NCI-H2107 (cell line): Measurements from ENCODE around the gene CTNND2.

Experiments used
- DNase-seq: peaks from one replicate; lab custom pipeline; 2025; lab: John Stamatoyannopoulos, UW

The CTNND2 gene

DNA sequence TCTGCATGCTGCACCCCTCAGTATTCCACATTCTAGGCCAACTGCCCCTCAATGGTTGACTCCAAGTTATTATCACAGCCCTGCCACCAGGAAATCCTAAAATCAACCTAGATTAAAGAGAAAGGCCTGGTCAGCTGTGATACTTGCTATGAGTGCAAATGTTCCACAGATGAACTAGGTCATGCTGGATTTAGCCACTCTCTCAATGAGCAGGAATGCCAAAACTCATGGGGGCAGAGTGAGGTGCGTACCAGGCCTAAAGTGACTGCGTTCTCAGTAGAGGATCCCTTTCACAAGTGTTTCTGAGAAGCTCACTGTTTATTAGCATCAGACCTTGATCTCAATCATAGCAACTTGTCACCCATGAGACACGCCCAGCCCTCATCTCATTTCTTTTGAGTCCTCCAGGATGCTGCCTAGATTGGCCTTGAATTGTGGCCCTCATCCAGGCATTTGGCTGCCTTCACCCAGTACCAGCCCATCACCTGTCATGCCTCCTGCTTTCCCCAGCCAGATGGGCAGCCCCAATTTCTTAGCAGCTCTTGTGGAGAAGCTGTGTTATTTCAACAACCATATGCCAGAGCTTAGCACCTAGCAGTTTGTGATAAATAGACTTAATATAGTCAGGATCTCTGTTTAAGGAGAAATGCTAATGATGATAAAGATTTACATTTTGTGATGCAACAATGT, 383.9 kb downstream of the CTNND2 start:
- DNase-seq, result no peak

DNA sequence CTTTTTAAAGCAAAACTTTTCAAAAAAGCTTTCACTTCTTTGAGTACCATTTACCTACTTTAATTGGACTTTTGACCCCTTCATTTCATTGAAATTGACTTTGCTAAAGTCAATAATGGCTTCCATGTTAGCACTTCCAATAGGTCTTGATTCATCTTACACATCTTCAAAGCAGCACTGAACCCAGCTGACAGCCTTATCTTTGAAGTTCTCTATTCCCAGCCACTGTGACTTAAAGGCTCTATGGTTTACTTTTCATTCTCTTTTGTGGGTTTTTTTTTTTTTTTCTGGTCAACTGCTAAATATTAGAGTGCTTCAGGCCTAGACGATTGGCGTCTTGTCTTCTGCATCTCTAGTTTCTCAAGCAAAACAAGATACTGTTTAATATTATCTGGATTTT, 385.0 kb downstream of the CTNND2 start:
- no peak for DNase-seq

DNA sequence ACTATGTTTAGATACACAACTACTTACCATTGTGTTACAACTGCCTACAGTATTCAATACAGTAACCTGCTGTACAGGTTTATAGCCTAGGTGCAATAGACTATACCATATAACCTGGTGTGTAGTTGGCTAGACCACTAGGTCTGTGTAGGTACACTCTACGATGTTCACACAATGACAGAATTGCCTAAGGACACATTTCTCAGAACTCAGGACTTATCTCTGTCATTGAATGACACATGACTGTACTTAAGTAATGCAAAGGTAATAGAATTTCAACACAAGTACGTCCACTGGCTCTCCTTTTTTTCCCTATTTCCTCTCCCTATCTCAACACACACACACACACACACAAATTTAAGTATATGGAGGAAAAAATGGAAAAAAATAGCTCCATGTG, 385.6 kb downstream of the CTNND2 start:
- DNase-seq, result no peak

DNA sequence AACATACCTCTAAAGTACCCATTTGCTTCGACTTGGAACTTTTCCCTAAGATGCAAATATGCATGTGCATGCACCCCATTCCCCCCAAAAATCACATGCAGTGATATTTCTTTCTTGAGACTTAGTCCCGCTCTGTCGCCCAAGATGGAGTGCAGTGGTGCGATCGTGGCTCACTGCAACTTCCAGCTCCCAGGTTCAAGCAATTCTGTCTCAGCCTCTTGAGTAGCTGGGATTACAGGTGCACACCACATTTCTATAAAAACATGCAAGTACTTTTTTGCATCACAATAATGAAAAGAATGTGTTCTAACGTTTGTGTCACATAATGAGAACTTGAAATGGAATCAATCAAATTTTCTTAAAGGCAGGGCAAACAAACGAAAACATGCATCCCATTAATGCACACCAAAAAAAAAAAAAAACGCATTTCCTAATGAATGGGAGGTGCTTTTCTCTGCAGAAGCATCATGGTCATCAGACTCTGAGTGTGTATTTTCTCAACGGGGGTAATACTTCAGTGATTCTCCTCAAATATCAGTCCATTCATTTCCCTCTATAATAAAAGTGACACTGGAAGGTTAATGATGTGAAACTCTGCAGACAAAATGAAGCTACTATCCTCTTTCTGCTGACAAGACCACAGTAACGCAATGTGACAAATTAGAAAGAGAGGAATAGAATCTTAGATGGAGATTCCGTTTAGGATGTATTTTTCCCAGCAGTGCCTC, 389.4 kb downstream of the CTNND2 start:
- DNase-seq, result no peak

DNA sequence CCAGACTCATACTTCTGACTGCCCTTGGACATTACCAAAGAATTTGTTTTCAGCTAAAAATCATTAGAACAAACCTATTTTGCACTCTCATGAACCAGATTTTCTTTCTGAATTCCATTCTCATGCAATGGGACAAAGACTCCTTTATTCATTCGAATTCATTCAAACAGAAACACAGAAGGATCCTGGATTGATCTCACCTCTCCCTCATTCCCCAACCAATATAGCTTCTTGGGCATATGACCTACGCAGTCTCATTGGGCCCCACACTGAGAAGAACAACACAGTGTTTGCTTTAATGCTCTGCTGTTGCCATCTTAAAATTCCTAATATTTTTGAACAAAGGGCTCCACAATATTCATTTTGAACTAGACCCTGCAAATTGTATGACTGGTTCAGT, 392.4 kb downstream of the CTNND2 start:
- no peak for DNase-seq

DNA sequence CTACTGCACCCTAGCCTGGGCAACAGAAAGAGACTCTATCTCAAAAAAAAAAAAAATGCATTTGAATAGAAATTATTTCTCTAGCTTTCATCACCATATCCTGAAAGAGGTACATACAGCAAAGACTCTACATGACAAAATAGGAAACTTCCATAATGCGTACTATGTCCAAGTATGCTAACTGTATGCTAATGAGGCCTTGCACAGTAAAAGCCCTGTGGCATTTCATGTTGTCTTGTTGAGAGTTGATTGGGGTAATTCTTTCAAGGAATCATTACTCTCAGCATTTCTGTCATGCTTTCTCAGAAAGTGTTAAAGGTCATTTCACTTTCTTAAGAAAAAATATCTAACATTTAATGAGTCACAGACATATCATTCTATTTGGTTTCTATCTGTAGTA, 393.4 kb downstream of the CTNND2 start:
- no peak for DNase-seq

DNA sequence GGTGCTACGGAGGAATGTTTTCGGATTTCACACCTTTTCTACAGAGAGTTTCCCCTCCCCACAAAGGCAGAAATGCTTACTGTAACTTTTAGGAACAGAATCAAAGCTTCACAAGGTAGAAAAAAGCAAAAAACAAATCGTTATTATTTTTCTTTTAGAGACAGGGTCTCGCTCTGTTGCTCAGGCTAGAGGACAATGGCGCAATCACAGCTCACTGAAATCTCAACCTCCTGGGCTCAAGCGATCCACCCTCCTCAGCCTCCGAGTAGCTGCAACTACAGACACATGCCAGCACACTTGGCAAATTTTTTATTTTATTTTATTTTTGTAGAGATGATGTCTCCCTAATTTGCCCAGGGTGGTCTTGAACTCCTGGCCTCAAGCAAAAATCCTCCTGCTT, 394.5 kb downstream of the CTNND2 start:
- no peak for DNase-seq

DNA sequence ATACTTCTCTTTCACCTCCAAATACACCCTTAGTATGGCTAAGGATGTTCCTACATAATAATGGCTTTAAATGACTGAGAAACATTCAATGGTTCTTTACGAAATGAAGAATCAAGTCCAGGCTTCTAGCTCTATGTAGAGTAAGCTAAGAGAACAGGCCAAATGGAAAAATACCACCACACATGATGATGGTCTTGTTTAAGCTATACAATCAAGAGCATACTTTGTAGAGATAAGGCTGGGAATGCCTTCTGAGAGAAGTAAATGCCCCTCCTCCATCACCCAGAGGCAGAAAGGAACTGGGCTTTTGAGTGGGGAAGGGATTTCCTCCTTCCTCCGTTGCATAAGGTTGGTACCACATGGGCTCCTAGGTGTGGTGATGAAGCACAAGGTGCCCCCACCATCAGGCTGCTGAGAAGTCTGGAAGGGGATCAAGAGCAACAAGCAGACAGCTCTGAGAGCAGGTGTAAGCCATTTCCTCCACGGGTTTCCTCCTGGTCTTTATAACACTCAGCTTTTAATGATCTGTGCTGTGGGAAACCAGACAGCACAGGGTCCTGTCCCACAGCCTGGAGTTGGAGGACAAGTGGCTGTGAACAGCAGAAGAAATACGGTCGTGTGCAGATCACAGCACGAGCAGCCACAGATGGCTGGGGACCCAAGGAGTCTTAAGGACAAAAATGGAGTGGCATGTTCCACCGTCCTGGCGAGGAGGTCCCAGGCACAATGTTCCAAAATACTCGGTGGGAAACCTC, 396.9 kb downstream of the CTNND2 start:
- no peak for DNase-seq

DNA sequence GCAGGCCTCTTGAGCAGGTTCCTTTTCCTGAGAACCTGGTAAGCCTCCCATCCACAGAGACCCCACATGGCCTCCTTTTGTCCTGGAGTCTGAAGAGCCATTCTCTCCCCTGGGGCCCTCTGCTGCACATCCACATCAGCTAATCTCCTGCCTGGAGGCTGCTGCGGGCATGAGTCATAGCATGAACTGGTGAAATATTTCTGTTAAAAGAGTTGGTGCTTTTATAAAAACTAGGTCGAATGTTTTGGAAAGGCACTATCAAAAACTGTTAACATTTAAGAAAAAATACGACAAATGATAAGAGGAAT, 399.4 kb downstream of the CTNND2 start:
- DNase-seq, result no peak

DNA sequence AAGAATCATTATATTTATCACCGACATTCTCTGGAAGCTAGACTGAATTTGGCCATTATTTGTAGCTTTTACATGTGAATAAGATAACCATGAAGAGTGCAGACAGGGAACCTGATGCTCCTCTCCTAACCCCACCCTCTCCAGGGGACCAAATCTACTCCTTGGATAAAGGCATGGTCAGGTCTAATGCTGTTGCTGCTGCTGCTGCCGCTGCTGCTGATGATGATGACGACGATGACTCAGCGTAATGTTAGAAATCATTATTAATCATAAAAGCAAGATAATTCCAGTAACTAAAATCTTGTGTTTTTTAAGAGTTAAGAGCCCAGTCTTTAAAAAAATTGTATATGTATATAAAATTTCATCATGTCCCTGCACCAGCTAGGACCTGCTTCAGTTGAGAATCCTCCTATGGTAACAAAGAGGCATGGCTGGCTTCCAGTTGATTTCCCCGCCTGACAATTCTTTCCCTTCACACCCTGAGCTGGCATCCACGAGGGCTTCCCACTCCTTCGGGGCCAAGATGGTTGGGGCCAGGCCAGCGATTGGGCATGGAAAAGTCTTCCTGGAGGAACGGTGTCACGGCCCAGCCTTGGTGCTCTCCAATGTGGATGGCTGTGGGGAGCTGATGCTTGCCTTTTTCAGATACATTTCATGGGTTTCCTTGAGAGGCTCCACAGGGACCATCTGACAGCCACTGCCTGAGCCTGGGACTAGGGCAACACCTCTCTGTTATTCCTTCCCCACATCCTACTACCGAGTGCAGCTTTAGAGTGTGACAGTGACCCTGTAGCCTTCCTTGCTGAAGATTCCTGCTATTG, 400.0 kb downstream of the CTNND2 start:
- DNase-seq, result no peak

DNA sequence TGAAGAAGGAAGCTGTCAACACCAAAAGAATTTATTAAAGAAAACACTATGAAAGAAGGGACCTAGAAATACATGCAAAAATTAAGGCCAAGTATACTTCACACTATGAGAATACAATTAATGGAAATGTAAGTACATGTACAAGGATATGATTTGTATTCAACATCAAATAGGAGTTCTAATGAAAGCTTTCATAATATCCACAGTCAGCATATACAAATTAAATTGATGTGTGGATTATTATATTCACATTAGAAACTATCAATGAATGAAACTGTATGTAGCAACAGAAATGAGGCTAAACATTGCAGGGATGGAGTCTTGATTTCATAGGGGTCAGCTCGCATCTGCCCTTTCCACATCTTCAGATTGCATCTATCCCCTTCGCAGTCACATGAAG, 401.5 kb downstream of the CTNND2 start:
- no peak for DNase-seq

DNA sequence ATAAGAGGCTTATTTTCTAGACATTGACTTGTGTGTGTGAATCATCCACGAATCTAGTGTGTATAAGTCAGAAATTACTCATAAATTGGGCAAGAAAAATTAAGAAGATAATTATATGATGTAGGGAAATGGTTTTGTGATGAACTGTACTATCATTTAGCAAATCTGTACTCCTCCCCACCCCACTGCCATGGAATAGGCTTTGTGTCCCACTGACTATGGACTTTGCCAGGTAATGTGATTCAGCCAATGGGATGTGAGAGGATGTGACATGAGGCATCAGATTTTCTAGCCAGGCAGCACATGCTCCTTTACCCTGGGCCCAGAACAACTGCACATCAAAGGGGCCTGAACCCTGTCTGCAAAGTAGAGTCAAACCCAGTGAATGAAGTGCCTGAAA, 406.6 kb downstream of the CTNND2 start:
- no peak for DNase-seq

DNA sequence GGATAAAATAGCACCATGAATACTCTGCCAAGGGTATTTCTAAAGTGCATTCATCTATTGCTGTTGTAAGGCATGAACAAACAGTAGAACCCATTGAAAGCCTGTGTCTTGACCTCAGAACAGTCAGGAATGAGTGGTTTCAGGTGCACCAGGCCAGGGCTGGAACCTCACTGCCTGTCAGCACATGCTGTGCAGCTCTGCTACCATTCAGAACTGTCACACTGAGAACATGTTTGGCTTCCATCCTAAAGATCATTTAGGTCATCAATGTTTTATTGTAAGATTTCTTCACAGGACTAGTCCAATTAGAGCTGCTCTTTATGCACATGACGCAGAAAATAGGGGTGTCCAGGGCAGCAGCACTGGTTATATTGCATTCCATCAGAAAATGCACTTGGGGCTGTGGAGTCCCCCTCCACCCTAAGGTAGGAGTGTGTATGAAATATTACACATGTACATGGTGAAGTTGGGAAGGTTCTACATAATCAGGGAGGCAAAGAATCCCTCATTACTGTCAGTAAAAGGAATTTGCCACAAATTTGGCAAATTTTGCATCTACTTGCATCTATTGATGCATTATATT, 408.0 kb downstream of the CTNND2 start:
- no peak for DNase-seq

DNA sequence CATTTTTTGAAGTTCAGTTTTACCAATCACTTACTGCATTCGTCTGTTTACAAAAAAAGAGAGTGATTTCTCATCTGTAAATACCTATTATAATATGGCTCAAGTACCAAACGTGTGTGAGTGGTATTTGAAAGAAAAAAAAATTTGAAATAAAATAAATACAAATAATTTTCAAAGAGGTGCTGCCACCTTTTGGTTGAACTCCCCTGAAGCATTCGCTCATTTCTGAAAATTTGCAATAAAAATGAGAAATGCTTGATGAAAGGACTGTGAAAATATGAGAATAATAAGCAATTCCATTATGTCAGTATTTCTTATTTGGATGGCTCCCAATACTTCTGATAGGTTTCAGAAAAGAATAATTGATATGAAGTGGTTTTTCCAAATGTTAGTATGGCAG, 409.9 kb downstream of the CTNND2 start:
- DNase-seq, result no peak

DNA sequence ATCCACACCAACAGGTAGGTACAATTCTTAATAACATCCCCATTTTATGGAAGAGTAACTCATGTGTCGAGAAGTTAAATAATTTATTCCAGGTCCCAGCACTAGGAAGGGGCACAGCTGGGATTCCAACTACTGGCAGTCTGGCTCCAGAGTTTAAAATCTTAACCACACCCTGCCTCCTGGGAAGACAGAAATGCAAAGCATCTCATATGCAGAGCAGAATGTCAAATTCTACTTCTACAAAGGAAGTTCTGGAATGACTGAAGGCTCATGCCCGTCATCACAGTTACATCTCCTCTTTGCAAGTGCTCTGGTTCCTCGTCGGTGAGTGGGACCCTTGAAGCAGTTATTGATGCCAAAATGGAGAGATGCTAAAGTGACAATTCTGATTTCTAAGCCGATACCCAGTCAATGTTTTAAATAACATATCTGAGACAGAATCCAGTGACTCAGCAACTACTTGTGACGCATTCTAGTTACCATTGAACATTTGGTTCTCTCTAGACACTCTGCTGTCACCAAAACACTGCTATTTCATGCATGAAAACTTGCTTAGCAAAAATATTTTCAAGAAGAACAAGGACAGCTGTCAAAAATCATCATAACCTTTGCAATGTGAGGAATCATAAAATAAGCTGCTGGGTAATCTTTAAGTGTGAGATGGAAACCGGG, 412.7 kb downstream of the CTNND2 start:
- no peak for DNase-seq

DNA sequence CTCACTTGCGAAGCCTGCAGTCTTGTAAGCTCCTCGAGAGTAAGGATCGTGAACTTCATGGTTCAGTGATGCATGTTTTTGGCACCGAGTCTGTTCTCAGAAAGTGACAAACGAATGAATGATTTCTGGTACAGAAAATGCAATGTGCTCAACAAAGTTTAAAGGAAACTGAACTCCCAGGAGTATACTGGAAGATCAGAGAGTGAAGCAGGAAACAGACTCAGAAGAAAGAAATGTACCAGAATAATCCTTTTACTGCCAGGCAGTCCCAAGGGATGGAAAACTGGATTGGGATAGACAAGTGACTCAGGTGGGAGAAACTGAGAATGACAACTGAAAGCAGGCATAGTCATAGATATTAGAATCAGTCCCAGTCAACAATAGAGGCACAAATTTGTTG, 420.6 kb downstream of the CTNND2 start:
- no peak for DNase-seq

DNA sequence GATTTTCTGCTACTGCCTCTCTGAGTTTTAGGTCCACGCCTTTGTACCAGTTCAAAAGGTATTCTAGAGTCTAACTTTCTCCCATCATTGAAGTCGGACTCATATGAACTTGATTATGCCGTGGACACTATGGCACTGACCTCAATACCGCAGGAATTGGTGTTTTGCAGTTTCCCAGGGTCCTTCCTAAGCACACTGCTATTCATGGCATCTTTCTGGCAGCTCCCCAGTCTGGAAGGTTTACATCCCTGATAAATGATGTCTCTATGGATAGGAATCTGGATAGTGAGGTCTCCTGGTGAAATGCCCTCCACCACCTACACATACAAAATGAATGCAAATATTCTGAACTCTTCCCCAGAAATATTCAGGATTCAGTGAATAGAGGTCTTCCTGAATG, 422.2 kb downstream of the CTNND2 start:
- DNase-seq, result no peak

DNA sequence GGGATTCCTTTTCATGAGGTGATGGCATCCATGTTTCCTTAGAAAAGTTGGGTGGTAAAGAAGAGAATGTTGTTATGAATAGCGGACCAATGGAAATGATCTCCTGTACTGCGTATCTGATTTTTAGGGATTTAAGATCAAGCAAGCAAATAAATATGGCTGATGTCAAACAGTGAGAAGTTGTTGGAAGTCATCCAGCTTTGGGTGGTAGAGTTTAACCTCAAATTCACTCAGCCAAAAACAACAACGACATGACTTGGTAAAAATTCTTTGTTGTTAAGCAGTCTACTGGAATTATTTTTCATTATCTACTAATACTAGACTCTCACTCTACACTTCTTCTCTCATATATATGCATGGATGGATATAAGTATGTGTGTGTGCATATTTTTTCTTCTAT, 426.5 kb downstream of the CTNND2 start:
- no peak for DNase-seq

DNA sequence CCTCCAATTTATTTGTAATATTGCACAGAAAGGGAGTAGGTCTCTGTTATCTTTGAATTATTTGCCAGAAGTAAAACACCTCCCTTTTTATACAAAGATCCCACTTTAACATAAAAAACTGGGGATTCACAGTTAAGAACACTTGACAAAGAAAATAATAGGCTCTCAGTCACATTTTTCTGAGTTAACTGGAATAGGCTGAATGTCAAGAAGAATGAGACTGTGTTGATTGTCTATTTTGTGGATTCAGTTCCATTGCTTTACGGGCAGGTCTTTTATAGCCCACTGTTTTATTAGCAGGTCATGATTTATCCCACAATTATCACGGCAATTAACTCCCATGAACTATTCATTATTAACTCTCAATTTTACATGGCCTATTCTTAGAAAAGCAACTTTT, 427.4 kb downstream of the CTNND2 start:
- DNase-seq, result no peak

DNA sequence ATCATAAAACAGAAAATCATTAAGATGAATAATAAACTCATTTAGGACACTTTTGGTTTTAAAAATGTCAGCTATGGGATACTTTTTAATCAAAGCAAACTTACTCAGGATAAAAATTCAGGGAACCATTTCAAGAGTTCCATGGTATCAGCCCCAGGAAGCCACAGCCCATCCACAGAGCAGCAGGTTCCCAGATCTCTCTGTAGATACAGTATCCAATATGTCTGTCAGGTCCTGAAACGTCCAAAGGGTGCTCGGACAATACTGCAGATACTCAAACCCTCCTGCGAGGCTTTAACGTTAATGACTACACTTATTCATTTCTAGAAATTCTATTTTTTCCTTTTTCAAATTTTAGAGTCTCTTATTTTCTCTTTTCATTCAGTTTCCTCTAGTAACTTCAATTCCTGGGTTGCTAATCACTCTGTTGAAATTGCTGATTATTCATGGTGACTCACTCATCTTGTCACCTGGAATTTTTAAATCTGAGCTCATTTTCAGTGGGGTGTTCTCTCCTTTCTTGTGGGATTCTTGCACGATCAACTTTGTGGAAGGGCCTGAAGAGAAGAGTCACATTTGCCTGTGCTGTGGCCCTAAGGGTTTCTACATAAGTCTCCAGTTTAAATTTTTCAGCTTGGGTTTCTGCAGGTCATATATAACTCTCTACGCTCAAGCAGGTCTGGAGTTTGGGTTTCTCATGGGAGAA, 435.8 kb downstream of the CTNND2 start:
- DNase-seq, result no peak

DNA sequence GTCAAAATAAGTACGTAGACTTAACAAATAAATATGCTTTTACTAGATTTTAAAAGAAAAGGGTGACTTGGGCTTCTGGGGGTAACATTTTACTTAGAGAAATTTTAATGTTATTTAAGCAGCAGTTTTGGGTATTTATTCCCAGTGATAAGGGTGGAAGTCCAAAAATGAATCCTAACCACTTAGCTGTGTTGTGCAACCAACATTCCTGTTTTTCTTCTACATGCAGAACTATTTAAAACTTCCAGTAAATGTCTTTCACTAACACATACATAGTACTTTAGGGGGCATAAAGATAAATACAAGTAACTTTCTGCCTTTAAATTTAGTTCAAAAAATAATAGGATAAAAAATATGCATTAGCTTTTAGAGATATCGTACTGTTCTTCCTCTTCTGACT, 436.7 kb downstream of the CTNND2 start:
- DNase-seq, result no peak
